Hepatocyte (in vitro differentiated cells): ENCODE results near the gene CORO1C.

Experiments
- EZH2 ChIP-seq: fragments of 200-600 bp; sonication (generic); IDR thresholded peaks from 2 replicates; pipeline ENCODE4 v1.6.1; 2016; ENCODE audit warnings: antibody characterized with exemption, mild to moderate bottlenecking, borderline replicate concordance
- TF ChIP-seq, protein P1 (sequence below): fragments of 200-600 bp; sonication (generic); IDR thresholded peaks from 2 replicates; pipeline ENCODE4 v1.5.1; 2016; ENCODE audit warnings: antibody characterized with exemption, mild to moderate bottlenecking; ENCODE audit not compliant: poor library complexity

DNA sequence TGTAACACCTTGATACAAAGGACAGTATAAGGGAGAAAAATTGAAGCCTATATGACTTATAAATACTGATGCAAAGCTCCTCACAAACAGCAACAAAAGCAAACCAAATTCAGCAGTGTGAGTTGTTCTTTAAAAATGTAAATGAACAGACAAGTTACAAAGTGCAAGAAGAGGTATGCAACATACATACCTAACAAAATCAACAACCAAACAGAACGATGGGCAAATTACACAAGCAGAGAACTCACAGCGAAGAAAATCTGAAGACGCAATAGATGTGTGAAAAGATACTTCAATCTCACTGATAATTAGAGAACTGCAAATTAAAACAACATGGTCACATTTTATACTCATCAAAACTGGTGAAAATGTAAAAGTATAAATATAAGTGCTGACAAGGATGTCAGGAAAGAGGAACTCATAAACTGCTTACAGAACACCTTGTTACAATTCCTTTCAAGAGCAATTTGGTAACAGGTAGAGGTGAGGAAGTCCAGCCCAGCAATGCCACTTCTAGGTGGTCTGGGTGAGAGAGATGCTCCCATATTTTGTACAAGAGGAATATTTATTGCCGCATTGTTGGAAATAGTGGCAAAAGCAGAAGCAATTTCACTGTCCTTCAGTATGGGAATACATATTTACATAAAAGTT lies 47.3 kb downstream of the CORO1C start:
- TF ChIP-seq, protein P1, sequence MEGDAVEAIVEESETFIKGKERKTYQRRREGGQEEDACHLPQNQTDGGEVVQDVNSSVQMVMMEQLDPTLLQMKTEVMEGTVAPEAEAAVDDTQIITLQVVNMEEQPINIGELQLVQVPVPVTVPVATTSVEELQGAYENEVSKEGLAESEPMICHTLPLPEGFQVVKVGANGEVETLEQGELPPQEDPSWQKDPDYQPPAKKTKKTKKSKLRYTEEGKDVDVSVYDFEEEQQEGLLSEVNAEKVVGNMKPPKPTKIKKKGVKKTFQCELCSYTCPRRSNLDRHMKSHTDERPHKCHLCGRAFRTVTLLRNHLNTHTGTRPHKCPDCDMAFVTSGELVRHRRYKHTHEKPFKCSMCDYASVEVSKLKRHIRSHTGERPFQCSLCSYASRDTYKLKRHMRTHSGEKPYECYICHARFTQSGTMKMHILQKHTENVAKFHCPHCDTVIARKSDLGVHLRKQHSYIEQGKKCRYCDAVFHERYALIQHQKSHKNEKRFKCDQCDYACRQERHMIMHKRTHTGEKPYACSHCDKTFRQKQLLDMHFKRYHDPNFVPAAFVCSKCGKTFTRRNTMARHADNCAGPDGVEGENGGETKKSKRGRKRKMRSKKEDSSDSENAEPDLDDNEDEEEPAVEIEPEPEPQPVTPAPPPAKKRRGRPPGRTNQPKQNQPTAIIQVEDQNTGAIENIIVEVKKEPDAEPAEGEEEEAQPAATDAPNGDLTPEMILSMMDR, result no peak
- no peak for TF ChIP-seq EZH2
